Stromal cell of bone marrow (primary cell): ENCODE measurements around the gene TERT.

Experiments
- DNase-seq: peaks from one replicate; pipeline ENCODE4 v3.0.0-alpha.2; 2012; ENCODE audit warnings: low read depth

Gene TERT

GRCh38 chr5:1259806-1260480, 34.9 kb downstream of the TERT start:
- no peak for DNase-seq

- no peak for DNase-seq
These were observed 37.0 kb downstream of the TERT start for GRCh38 chr5:1257841-1258240.

GRCh38 chr5:1257363-1257762, 37.5 kb downstream of the TERT start:
- no peak for DNase-seq

- no peak for DNase-seq
These were observed 38.1 kb downstream of the TERT start for GRCh38 chr5:1256776-1257175.

GRCh38 chr5:1255081-1255561, 39.7 kb downstream of the TERT start:
- DNase-seq = no peak

GRCh38 chr5:1254196-1254595, 40.7 kb downstream of the TERT start:
- DNase-seq = no peak

- DNase-seq = no peak
These were observed 41.3 kb downstream of the TERT start for GRCh38 chr5:1253456-1254105.

GRCh38 chr5:1252681-1253080, 42.2 kb downstream of the TERT start:
- no peak for DNase-seq

- no peak for DNase-seq
These were observed 42.9 kb downstream of the TERT start for GRCh38 chr5:1251678-1252580.

- no peak for DNase-seq
These were observed 45.2 kb downstream of the TERT start for GRCh38 chr5:1249366-1250280.

- DNase-seq = no peak
These were observed 47.1 kb downstream of the TERT start for GRCh38 chr5:1247811-1248210.

- no peak for DNase-seq
These were observed 48.0 kb downstream of the TERT start for GRCh38 chr5:1246711-1247431.

- DNase-seq = no peak
These were observed 48.8 kb downstream of the TERT start for GRCh38 chr5:1245905-1246576.

GRCh38 chr5:1244976-1245375, 49.9 kb downstream of the TERT start:
- DNase-seq = no peak

GRCh38 chr5:1244255-1244654, 50.6 kb downstream of the TERT start:
- no peak for DNase-seq

- no peak for DNase-seq
These were observed 51.3 kb downstream of the TERT start for GRCh38 chr5:1243487-1244130.

- no peak for DNase-seq
These were observed 52.0 kb downstream of the TERT start for GRCh38 chr5:1242733-1243486.

GRCh38 chr5:1241509-1242080, 53.3 kb downstream of the TERT start:
- DNase-seq = no peak
